Measurements from ENCODE around the gene HTR3E. TPM values are rescaled to one million over a fixed set of nuclear protein-coding genes. Genes with fewer than 3 reads are reported as not detected.
"Not testable (repeated sequence)": the region's sequence is repeated elsewhere in the genome, so short reads cannot be mapped to it uniquely, and the experiment has no call there.

Gene HTR3E
- polyA plus RNA-seq, 1 donor from 2014 or later: not detected

DNA sequence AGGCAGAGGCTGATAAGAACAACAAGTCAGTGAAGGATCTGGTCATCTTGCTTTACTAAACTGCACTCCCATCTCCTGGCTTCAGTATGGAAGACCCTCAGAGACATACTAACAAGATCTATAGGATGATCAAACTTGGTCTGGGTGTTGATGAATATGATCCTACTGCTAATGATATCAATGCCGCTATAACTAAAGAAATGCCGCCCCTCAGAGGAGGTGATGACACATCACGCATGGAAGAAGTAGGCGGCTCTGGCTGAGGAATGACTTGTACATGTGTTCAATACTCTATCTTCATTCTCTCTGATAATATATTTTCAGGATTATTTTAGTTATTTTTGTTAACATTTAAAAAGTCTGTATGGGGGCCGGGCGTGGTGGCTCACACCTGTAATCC lies 20.8 kb downstream of the HTR3E start:
- Histone ChIP-seq H3F3A (ENCODE audit: insufficient read depth, low read length, poor library complexity, severe bottlenecking) (no peaks in the 10 kb centered on the region), H3K27ac (ENCODE audit: low read length) (no peak overlapping the region), H3K79me2 (replicated peaks; ENCODE audit: insufficient read depth, low read length) (no peaks in the 10 kb centered on the region), H3K9me3 (ENCODE audit: low read length) (no peaks in the 10 kb centered on the region), H4K20me1 (ENCODE audit: insufficient read depth) (no peaks in the 10 kb centered on the region), H3K9me2 (ENCODE audit: insufficient read depth, low read length) (no peaks in the 10 kb centered on the region), H3K4me2 (ENCODE audit: low read length) (no peak overlapping the region), H3K27me3 (ENCODE audit: insufficient read depth, low read depth, low read length) (no peaks in the 10 kb centered on the region), H3K9ac (ENCODE audit: low read length) (no peak overlapping the region), H2AFZ (ENCODE audit: low read depth, low read length) (no peak overlapping the region), H3K4me3 (ENCODE audit: low read length) (no peak overlapping the region), H3K36me3 (ENCODE audit: insufficient read depth, low read length) (no peaks in the 10 kb centered on the region)
- TF ChIP-seq TAF1 (IDR thresholded peaks at IDR 0.05; ENCODE audit: low read depth): no peak
- no peak for TF ChIP-seq SMC3 (conservative IDR thresholded peaks at IDR 0.05; ENCODE audit: poor library complexity)
- no peak for TF ChIP-seq EP300 (conservative IDR thresholded peaks at IDR 0.05; ENCODE audit: poor library complexity, severe bottlenecking)
- no peak for TF ChIP-seq MXI1 (conservative IDR thresholded peaks at IDR 0.05; ENCODE audit: poor library complexity, severe bottlenecking)
- TF ChIP-seq, protein P1, sequence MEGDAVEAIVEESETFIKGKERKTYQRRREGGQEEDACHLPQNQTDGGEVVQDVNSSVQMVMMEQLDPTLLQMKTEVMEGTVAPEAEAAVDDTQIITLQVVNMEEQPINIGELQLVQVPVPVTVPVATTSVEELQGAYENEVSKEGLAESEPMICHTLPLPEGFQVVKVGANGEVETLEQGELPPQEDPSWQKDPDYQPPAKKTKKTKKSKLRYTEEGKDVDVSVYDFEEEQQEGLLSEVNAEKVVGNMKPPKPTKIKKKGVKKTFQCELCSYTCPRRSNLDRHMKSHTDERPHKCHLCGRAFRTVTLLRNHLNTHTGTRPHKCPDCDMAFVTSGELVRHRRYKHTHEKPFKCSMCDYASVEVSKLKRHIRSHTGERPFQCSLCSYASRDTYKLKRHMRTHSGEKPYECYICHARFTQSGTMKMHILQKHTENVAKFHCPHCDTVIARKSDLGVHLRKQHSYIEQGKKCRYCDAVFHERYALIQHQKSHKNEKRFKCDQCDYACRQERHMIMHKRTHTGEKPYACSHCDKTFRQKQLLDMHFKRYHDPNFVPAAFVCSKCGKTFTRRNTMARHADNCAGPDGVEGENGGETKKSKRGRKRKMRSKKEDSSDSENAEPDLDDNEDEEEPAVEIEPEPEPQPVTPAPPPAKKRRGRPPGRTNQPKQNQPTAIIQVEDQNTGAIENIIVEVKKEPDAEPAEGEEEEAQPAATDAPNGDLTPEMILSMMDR (IDR thresholded peaks at IDR 0.05; ENCODE audit: poor library complexity, severe bottlenecking): no peak
- TF ChIP-seq, protein P2, sequence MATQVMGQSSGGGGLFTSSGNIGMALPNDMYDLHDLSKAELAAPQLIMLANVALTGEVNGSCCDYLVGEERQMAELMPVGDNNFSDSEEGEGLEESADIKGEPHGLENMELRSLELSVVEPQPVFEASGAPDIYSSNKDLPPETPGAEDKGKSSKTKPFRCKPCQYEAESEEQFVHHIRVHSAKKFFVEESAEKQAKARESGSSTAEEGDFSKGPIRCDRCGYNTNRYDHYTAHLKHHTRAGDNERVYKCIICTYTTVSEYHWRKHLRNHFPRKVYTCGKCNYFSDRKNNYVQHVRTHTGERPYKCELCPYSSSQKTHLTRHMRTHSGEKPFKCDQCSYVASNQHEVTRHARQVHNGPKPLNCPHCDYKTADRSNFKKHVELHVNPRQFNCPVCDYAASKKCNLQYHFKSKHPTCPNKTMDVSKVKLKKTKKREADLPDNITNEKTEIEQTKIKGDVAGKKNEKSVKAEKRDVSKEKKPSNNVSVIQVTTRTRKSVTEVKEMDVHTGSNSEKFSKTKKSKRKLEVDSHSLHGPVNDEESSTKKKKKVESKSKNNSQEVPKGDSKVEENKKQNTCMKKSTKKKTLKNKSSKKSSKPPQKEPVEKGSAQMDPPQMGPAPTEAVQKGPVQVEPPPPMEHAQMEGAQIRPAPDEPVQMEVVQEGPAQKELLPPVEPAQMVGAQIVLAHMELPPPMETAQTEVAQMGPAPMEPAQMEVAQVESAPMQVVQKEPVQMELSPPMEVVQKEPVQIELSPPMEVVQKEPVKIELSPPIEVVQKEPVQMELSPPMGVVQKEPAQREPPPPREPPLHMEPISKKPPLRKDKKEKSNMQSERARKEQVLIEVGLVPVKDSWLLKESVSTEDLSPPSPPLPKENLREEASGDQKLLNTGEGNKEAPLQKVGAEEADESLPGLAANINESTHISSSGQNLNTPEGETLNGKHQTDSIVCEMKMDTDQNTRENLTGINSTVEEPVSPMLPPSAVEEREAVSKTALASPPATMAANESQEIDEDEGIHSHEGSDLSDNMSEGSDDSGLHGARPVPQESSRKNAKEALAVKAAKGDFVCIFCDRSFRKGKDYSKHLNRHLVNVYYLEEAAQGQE (IDR thresholded peaks at IDR 0.05; ENCODE audit: borderline replicate concordance): no peak
- no peak for TF ChIP-seq EZH2 (IDR thresholded peaks at IDR 0.05; ENCODE audit: borderline replicate concordance, insufficient read depth, low read length, poor library complexity, severe bottlenecking)
- TF ChIP-seq RAD21 (conservative IDR thresholded peaks at IDR 0.05): no peak
- no peak for TF ChIP-seq POLR2AphosphoS5 (IDR thresholded peaks at IDR 0.05)

DNA sequence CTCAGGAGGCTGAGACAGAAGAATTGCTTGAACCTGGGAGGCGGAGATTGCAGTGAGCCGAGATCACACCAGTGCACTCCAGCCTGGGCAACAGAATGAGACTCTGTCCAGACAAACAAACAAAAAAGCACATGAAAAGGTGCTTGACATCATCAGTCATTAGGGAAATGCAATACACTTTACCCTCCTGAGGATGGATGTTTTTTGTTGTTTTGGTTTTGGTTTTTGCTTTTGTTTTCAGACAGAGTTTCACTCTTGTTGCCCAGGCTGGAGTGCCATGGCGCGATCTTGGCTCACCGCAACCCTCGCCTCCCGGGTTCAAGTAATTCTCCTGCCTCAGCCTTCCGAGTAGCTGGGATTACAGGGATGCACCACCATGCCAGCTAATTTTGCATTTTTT lies 24.2 kb downstream of the HTR3E start:
- H3F3A ChIP-seq (ENCODE audit: insufficient read depth, low read length, poor library complexity, severe bottlenecking): not testable (repeated sequence)

DNA sequence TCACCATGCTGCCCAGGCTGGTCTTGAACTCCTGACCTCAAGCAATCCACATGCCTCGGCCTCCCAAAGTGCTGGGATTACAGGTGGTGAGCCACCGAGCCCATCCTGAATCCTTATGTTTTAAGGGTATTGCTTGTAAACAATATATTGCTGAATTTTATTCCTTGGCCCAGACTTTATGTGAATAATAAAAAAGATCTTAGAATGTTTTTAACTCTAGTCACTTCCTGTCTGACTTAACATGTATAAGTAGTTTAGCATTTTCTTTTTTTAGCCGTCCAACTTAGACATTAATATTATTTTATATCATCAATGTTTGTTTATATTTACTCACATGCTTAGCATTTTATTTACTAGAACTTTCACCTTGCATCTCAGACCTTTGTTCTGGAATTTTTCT lies 29.1 kb downstream of the HTR3E start:
- no peak overlapping the region for H3K4me2 ChIP-seq (ENCODE audit: low read length)
- no peak overlapping the region for H3K9ac ChIP-seq (ENCODE audit: low read length)
- no peak overlapping the region for H3K27ac ChIP-seq (ENCODE audit: low read length)
- H3K36me3 ChIP-seq (ENCODE audit: insufficient read depth, low read length): no peaks in the 10 kb centered on the region
- no peaks in the 10 kb centered on the region for H3K9me3 ChIP-seq (ENCODE audit: low read length)
- no peaks in the 10 kb centered on the region for H3K27me3 ChIP-seq (ENCODE audit: insufficient read depth, low read depth, low read length)
- H3K4me3 ChIP-seq (ENCODE audit: low read length): no peak overlapping the region
- H2AFZ ChIP-seq (ENCODE audit: low read depth, low read length): no peak overlapping the region
- H3K79me2 ChIP-seq (replicated peaks; ENCODE audit: insufficient read depth, low read length): no peaks in the 10 kb centered on the region
- no peaks in the 10 kb centered on the region for H4K20me1 ChIP-seq (ENCODE audit: insufficient read depth)
- TF ChIP-seq TAF1 (IDR thresholded peaks at IDR 0.05; ENCODE audit: low read depth): no peak
- TF ChIP-seq RAD21 (conservative IDR thresholded peaks at IDR 0.05): no peak
- TF ChIP-seq MXI1 (conservative IDR thresholded peaks at IDR 0.05; ENCODE audit: poor library complexity, severe bottlenecking): no peak
- TF ChIP-seq, protein P2 (IDR thresholded peaks at IDR 0.05; ENCODE audit: borderline replicate concordance): no peak
- TF ChIP-seq, protein P1 (IDR thresholded peaks at IDR 0.05; ENCODE audit: poor library complexity, severe bottlenecking): no peak
- H3K9me2 ChIP-seq (ENCODE audit: insufficient read depth, low read length): no peaks in the 10 kb centered on the region
- no peaks in the 10 kb centered on the region for H3F3A ChIP-seq (ENCODE audit: insufficient read depth, low read length, poor library complexity, severe bottlenecking)

More for the DNA sequence above, 24.2 kb downstream of the HTR3E start:
- not testable (repeated sequence) for H2AFZ ChIP-seq (ENCODE audit: low read depth, low read length); H3K79me2 ChIP-seq (replicated peaks; ENCODE audit: insufficient read depth, low read length); H3K4me3 ChIP-seq (ENCODE audit: low read length); H4K20me1 ChIP-seq (ENCODE audit: insufficient read depth); H3K9me3 ChIP-seq (ENCODE audit: low read length); H3K27ac ChIP-seq (ENCODE audit: low read length); H3K27me3 ChIP-seq (ENCODE audit: insufficient read depth, low read depth, low read length); H3K4me2 ChIP-seq (ENCODE audit: low read length); H3K36me3 ChIP-seq (ENCODE audit: insufficient read depth, low read length); H3K9ac ChIP-seq (ENCODE audit: low read length); H3K9me2 ChIP-seq (ENCODE audit: insufficient read depth, low read length)

Measured in neural cell (in vitro differentiated cells).